Keratinocyte (primary cell): ENCODE measurements around the gene CRIM1. TPM values are rescaled to one million over a fixed set of nuclear protein-coding genes. Genes with fewer than 3 reads are reported as not detected.

Experiments
- DNase-seq: peaks from one replicate; pipeline ENCODE4 v3.0.0-alpha.2; 2011; ENCODE audit warnings: low read depth, missing footprints, low spot score
- FAIRE-seq: peaks from 2 replicates; lab custom pipeline; 2011; peaks lifted over from hg19 to GRCh38; lab: Jason Lieb, UNC
- H2AFZ ChIP-seq: 2 replicates; pipeline ENCODE4 v1.6.0; 2012; ENCODE audit warnings: low read length, control low read depth, inconsistent platforms; ENCODE audit not compliant: control insufficient read depth
- H3K27ac ChIP-seq: 2 replicates; pipeline ENCODE4 v1.5.1; 2011; ENCODE audit warnings: low read length; ENCODE audit not compliant: control insufficient read depth, insufficient read depth
- H3K27me3 ChIP-seq: 3 replicates; pipeline ENCODE4 v1.6.0; 2011; ENCODE audit warnings: low read length; ENCODE audit not compliant: control insufficient read depth, insufficient read depth; ENCODE audit errors: extremely low read depth
- H3K36me3 ChIP-seq, 2 experiments: 2 replicates in 1 of 2; 3 replicates in 1 of 2; pipeline ENCODE4 v1.5.1; 2011; ENCODE audit warnings: low read length in 2 of 2, mild to moderate bottlenecking in 1 of 2; ENCODE audit not compliant: control insufficient read depth in 2 of 2, insufficient read depth in 2 of 2; ENCODE audit errors: extremely low read depth in 1 of 2
- H3K4me1 ChIP-seq: 3 replicates; pipeline ENCODE4 v1.5.1; 2011; ENCODE audit warnings: low read length; ENCODE audit not compliant: control insufficient read depth, insufficient read depth; ENCODE audit errors: extremely low read depth
- H3K4me2 ChIP-seq: 3 replicates; pipeline ENCODE4 v1.6.0; 2011; ENCODE audit warnings: low read depth, low read length; ENCODE audit not compliant: control insufficient read depth, insufficient read depth; ENCODE audit errors: extremely low read depth
- H3K4me3 ChIP-seq, 3 experiments: fragments of 200-600 bp in 1 of 3; sonication (generic) in 1 of 3; 2 replicates in 2 of 3; 3 replicates in 1 of 3; pipeline ENCODE4 v1.5.1; 2011 to 2016; ENCODE audit warnings: low read length in 3 of 3, mild to moderate bottlenecking in 3 of 3, control low read depth in 2 of 3, inconsistent platforms in 1 of 3, low read depth in 1 of 3, mixed read lengths in 1 of 3, mixed run types in 1 of 3, moderate library complexity in 1 of 3; ENCODE audit not compliant: control insufficient read depth in 2 of 3, insufficient read depth in 2 of 3; ENCODE audit errors: extremely low read depth in 1 of 3
- H3K79me2 ChIP-seq: 2 replicates; pipeline ENCODE4 v1.6.0; 2012; ENCODE audit warnings: low read length; ENCODE audit not compliant: control insufficient read depth, insufficient read depth
- H3K9ac ChIP-seq: 3 replicates; pipeline ENCODE4 v1.6.0; 2011; ENCODE audit warnings: low read length; ENCODE audit not compliant: control insufficient read depth, insufficient read depth; ENCODE audit errors: extremely low read depth
- H3K9me1 ChIP-seq: 3 replicates; pipeline ENCODE4 v1.6.0; 2011; ENCODE audit warnings: low read length; ENCODE audit not compliant: control insufficient read depth, insufficient read depth; ENCODE audit errors: extremely low read depth
- H3K9me3 ChIP-seq: 2 replicates; pipeline ENCODE4 v1.5.1; 2012; ENCODE audit warnings: low read depth, low read length; ENCODE audit not compliant: control insufficient read depth
- H4K20me1 ChIP-seq: 3 replicates; pipeline ENCODE4 v1.6.0; 2011; ENCODE audit warnings: low read length; ENCODE audit not compliant: control insufficient read depth, insufficient read depth; ENCODE audit errors: extremely low read depth
- CTCF ChIP-seq, 3 experiments: IDR thresholded peaks in 1 of 3; conservative IDR thresholded peaks in 1 of 3; optimal IDR thresholded peaks in 1 of 3; 2 replicates in 2 of 3; 3 replicates in 1 of 3; pipeline versions ENCODE3 to v1.5.1; 2011; ENCODE audit warnings: low read length in 3 of 3, mild to moderate bottlenecking in 3 of 3, moderate library complexity in 2 of 3, control low read depth in 1 of 3, inconsistent platforms in 1 of 3; ENCODE audit not compliant: insufficient read depth in 2 of 3; ENCODE audit errors: extremely low read depth in 1 of 3
- EZH2 ChIP-seq: IDR thresholded peaks from one replicate; pipeline ENCODE4 v1.6.1; 2012; ENCODE audit warnings: inconsistent platforms, mild to moderate bottlenecking, low read length, moderate library complexity
- dilution Hi-C: fragments of 300-500 bp; cut with MboI; formaldehyde crosslinking; loops from one replicate; pipeline ENCODE4 v1.7.0; 2020; ENCODE audit warnings: low sequenced_read_pairs; ENCODE audit not compliant: extremely low pct_ligation_motif_present
- polyA plus RNA-seq, 5 experiments: library from polyadenylated mRNA; depleted of rRNA in 3 of 5; stranded (reverse) in 3 of 5; stranded (forward) in 1 of 5; unstranded in 1 of 5; fragments of >200 nt; gene quantifications; 1 replicate in 1 of 5; 2 replicates in 3 of 5; 3 replicates in 1 of 5; pipeline versions ENCODE4 v1.2.1 to v1.2.3, GENCODE V29; 2011 to 2012; ENCODE audit warnings: missing spikeins in 2 of 5, low read depth in 1 of 5, low replicate concordance in 1 of 5

The CRIM1 gene
- polyA plus RNA-seq, 1 donor (not counting 4 experiments of a cell fraction or from before 2014, with no cell fraction given), result 98.3 TPM

GRCh38 chr2:36577884-36578283 lies 222.3 kb downstream of the CRIM1 start:
- H3K4me1 ChIP-seq, result peaks cover 6% of the 10 kb centered on the region
- peaks cover 4% of the 10 kb centered on the region for H3K79me2 ChIP-seq
- no peak overlapping the region for H3K4me2 ChIP-seq
- H3K9me1 ChIP-seq, result no peaks in the 10 kb centered on the region
- no peak overlapping the region for H3K4me3 ChIP-seq
- H4K20me1 ChIP-seq, result no peaks in the 10 kb centered on the region
- H3K9me3 ChIP-seq, result no peaks in the 10 kb centered on the region
- H3K27ac ChIP-seq, result no peak overlapping the region
- no peak overlapping the region for H2AFZ ChIP-seq
- dilution Hi-C loops, result no loop called here
- H3K9ac ChIP-seq, result no peak overlapping the region
- TF ChIP-seq CTCF (optimal IDR thresholded peaks at IDR 0.05 in 1 of 3, IDR thresholded peaks at IDR 0.05 in 1 of 3, conservative IDR thresholded peaks at IDR 0.05 in 1 of 3; ENCODE audit: extremely low read depth in 1 of 3, insufficient read depth in 2 of 3, low read length in 3 of 3) (no peak), EZH2 (no peak)
- FAIRE-seq (no peak), DNase-seq (no peak)
- H3K27me3 ChIP-seq, result no peaks in the 10 kb centered on the region
- H3K36me3 ChIP-seq, result peaks cover 15 to 29% of the 10 kb centered on the region in 2 experiments

DNA sequence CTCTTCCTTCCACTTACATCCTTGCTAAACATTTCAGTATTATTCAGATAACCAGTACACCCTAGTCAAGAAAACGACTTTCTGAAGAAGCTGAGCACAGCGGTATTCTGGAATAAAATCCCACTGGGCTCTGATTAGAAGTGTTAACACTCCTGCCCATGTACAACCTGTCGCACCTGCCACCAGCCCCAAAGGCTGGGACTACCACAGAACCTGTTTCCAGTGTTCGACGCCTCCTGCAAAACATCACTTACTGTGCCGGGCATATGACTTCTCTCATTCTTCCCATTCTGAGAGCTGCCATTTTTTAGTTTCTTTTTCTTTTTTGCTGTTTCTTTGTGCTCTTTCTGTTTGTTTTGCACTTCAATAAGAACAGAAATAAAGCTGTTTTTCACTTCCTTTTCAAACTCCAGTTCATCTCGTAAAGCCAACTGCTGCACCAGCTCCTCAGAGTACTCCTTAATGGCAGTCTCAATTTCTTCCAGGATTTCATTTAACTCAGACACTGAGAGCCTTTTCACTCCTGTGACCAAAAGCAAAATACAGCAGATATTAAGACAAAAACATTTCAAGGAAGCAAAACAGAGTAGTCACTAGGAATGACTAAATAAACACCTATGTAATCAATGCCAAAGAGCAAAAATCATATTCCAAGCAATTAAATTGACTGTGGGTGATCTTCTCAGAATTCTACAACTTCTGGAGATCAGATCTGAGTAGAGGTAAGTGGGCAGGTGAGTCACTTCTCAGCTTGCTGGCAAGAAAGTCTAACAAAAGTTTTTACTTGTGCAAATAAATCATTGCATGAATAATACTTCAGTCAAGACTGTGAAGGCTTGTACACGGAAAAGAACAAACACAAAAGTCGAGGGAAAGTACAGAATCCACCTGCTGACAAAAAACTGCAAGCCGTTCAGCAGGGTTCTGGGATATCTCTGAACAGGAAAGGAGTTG lies 223.0 kb downstream of the CRIM1 start:
- TF ChIP-seq CTCF (optimal IDR thresholded peaks at IDR 0.05 in 1 of 3, IDR thresholded peaks at IDR 0.05 in 1 of 3, conservative IDR thresholded peaks at IDR 0.05 in 1 of 3; ENCODE audit: extremely low read depth in 1 of 3, insufficient read depth in 2 of 3, low read length in 3 of 3), result no peak
- TF ChIP-seq EZH2, result no peak
- Histone ChIP-seq H3K4me2 (no peak overlapping the region), H3K27me3 (no peaks in the 10 kb centered on the region), H3K27ac (no peak overlapping the region), H3K4me3 (no peak overlapping the region), H4K20me1 (no peaks in the 10 kb centered on the region), H3K36me3 (peaks cover 17 to 36% of the 10 kb centered on the region in 2 experiments), H3K4me1 (peaks cover 6% of the 10 kb centered on the region), H3K9ac (no peak overlapping the region), H3K9me3 (no peaks in the 10 kb centered on the region), H3K9me1 (no peaks in the 10 kb centered on the region), H3K79me2 (peaks cover 2% of the 10 kb centered on the region), H2AFZ (no peak overlapping the region)
- DNase-seq, result no peak
- dilution Hi-C loops, result no loop called here
- peak; percentile 52 for FAIRE-seq
